Lung microvascular endothelial cell (primary cell): Measurements from ENCODE around the gene CD44. TPM values are rescaled to one million over a fixed set of nuclear protein-coding genes. Genes with fewer than 3 reads are reported as not detected.

Experiments
- DNase-seq, 2 donors: peaks; one replicate each; pipeline versions ENCODE4 v3.0.0 to v3.0.0-alpha.2; 2010; ENCODE audit warnings: low read depth in 2 of 2
- total RNA-seq: library from RNA; depleted of rRNA; stranded (reverse); fragments of >200 nt; gene quantifications from 2 replicates; pipeline ENCODE4 v1.2.1, GENCODE V29; 2014

Gene CD44
- total RNA-seq, 1 donor from 2014 or later, result 0.79 TPM

GRCh38 chr11:35177370-35177769 is 38.4 kb downstream of the CD44 start:
- DNase-seq, result no peak

- no peak for DNase-seq
Measured at GRCh38 chr11:35178067-35178805, 39.3 kb downstream of the CD44 start.

- no peak for DNase-seq
Measured at GRCh38 chr11:35178873-35179272, 39.9 kb downstream of the CD44 start.

- DNase-seq, result no peak
Measured at GRCh38 chr11:35179466-35180135, 40.6 kb downstream of the CD44 start.

GRCh38 chr11:35180317-35181233 is 41.6 kb downstream of the CD44 start:
- DNase-seq, result no peak

- DNase-seq, result no peak
Measured at GRCh38 chr11:35182317-35182939, 43.5 kb downstream of the CD44 start.

- DNase-seq, result no peak
Measured at GRCh38 chr11:35183326-35183925, 44.5 kb downstream of the CD44 start.

GRCh38 chr11:35185696-35186095 is 46.7 kb downstream of the CD44 start:
- DNase-seq, result no peak

GRCh38 chr11:35187996-35188395 is 49.0 kb downstream of the CD44 start:
- DNase-seq, result no peak

GRCh38 chr11:35190804-35191348 is 51.9 kb downstream of the CD44 start:
- DNase-seq, result no peak

- peak in 1 of 2 donors; percentile 88 for DNase-seq
Measured at GRCh38 chr11:35192347-35192746, 53.4 kb downstream of the CD44 start.

- DNase-seq, result no peak
Measured at GRCh38 chr11:35193767-35194166, 54.8 kb downstream of the CD44 start.

- no peak for DNase-seq
Measured at GRCh38 chr11:35197292-35197691, 58.3 kb downstream of the CD44 start.

GRCh38 chr11:35200811-35201341 is 61.9 kb downstream of the CD44 start:
- no peak for DNase-seq

GRCh38 chr11:35204614-35205013 is 65.6 kb downstream of the CD44 start:
- DNase-seq, result no peak

- DNase-seq, result no peak
Measured at GRCh38 chr11:35206616-35207015, 67.6 kb downstream of the CD44 start.

- no peak for DNase-seq
Measured at GRCh38 chr11:35207471-35208403, 68.8 kb downstream of the CD44 start.

GRCh38 chr11:35208795-35209194 is 69.8 kb downstream of the CD44 start:
- DNase-seq, result no peak

GRCh38 chr11:35210876-35211546 is 72.0 kb downstream of the CD44 start:
- DNase-seq, result no peak
